Peyer's patch (tissue), 4 donors: ENCODE results near the gene NFAM1.

Experiments
- CTCF ChIP-seq, 6 experiments: fragments of 450-650 bp in 4 of 6; fragments of 200-600 bp in 2 of 6; sonication (generic) in 1 of 6; IDR thresholded peaks; one replicate each; pipeline ENCODE4 v1.5.1; 2017 to 2019; ENCODE audit warnings: antibody characterized with exemption in 6 of 6, mild to moderate bottlenecking in 3 of 6, moderate library complexity in 1 of 6
- POLR2A ChIP-seq, 2 donors: fragments of 450-650 bp; IDR thresholded peaks; one replicate each; pipeline ENCODE4 v1.5.1; 2017; ENCODE audit warnings: antibody characterized with exemption in 2 of 2, mild to moderate bottlenecking in 2 of 2, moderate library complexity in 2 of 2

- TF ChIP-seq CTCF (IDR thresholded peaks at IDR 0.05) (no peak), POLR2A (IDR thresholded peaks at IDR 0.05) (no peak)
Measured at GRCh38 chr22:42367980-42368378, 64.2 kb downstream of the NFAM1 start.
